Epithelial cell of esophagus (primary cell): ENCODE data around the gene IFIT3.
"Not testable (repeated sequence)": the region's sequence is repeated elsewhere in the genome, so short reads cannot be mapped to it uniquely, and the experiment has no call there.

Experiments used
- DNase-seq: peaks from one replicate; pipeline ENCODE4 v3.0.0; 2010; ENCODE audit warnings: low read depth
- H3K4me3 ChIP-seq: 2 replicates; pipeline ENCODE4 v1.5.1; 2011; ENCODE audit warnings: mild to moderate bottlenecking, low read length, control low read depth
- TF ChIP-seq, protein P1 (sequence below): IDR thresholded peaks from 2 replicates; pipeline ENCODE4 v1.5.1; 2011; ENCODE audit warnings: low read depth, mild to moderate bottlenecking, low read length, control low read depth, inconsistent platforms; ENCODE audit not compliant: insufficient read depth; ENCODE audit errors: missing control alignments

The IFIT3 gene

DNA sequence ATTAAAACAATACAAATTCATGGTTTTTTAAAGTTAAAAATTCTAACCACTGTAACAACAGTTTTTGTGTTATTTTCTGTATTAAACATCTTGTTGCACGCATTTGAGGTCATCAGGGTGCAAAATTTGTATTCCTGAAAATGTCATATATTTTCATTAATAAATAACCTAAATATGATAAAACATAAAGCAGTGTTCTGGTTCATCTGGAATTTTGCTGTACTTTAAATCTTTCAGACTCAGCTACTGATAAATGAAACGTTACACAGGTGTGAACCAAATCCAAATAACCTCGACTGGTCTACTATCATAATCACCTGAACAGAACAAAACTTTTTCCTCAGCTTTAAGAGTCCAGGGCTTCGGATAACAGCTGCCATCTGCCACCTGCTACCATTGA is 19.1 kb upstream of the IFIT3 start:
- no peak overlapping the region for H3K4me3 ChIP-seq
- DNase-seq = no peak
- TF ChIP-seq, protein P1, sequence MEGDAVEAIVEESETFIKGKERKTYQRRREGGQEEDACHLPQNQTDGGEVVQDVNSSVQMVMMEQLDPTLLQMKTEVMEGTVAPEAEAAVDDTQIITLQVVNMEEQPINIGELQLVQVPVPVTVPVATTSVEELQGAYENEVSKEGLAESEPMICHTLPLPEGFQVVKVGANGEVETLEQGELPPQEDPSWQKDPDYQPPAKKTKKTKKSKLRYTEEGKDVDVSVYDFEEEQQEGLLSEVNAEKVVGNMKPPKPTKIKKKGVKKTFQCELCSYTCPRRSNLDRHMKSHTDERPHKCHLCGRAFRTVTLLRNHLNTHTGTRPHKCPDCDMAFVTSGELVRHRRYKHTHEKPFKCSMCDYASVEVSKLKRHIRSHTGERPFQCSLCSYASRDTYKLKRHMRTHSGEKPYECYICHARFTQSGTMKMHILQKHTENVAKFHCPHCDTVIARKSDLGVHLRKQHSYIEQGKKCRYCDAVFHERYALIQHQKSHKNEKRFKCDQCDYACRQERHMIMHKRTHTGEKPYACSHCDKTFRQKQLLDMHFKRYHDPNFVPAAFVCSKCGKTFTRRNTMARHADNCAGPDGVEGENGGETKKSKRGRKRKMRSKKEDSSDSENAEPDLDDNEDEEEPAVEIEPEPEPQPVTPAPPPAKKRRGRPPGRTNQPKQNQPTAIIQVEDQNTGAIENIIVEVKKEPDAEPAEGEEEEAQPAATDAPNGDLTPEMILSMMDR = no peak

DNA sequence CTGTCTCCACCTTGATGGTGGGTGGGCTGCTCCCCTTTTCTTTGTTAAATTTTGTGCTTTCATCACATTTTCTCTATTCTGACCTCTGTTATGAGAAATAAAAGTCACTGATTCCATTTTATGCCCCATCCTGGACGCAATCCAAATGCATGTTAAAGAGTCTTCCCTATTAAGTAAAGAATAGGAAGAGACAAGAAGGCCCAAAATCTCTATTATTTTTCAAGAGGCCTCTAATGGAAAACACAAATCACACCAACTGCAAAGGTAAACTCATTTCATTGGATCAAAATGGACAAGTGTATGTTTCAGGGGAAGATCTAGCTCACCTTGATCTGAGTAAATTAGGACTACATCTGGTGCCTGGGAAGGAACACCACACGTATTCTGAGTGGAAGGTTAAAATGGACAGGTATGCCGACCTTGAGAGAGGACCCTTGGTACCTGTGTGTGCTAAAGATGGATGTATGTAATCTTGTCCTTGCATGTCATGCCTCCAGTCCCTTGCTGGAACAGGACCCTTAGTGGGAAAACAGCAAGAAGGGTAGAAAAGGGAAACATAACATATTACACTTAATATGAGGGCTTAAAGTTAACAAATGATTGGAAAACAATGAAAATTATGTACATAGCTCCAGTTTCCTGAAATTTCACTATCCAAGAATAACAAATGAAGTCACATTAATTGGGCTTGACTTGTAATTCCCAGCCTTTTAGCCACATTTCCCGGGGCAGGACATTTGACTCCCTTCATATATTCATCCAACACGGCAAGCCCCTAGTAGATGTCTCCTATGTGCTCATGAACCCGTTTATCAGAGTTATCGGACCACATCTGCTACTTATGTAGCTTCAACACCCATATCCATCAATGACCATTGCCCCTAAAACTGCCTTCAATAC is 18.4 kb upstream of the IFIT3 start:
- no peak for DNase-seq
- TF ChIP-seq, protein P1 = no peak
- no peak overlapping the region for H3K4me3 ChIP-seq

DNA sequence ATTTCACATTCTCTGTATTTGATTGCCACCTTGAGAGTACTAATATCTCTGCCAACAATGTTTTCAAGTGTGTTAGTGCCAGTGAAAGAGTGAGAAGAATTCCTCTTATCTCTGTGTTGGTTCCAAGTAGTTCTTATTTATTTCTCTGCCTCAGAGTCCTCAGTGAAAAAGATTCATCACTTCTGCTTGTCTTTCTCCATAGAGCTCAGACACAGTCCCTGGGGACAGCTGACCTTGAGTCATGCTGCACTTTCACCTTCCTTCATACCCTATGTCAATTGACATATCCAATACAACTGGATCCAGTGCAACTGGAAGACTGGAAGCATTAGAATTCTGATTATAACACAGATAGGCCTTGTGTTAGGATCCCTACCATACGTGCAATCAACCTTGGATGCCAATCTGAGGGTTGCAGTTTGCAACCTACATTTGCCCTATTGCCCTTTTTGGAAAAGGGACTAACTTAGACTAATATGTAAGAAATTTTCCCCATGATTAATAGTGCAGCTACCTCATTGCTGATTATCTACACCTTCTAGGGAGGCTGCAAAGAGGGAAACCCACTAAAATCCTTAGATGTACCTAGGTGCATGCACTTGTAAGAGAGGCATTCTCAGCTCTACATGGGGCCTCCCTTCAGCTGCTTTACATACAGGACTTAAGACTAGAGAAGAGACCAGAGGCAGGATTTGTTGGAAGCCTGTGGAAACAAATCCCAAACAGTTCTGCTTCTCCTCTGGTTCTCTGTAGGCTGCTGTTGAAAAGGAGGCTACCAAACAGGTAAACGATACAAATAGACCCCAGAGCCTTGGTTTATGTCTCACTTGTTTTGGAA is 17.5 kb upstream of the IFIT3 start:
- TF ChIP-seq, protein P1 = no peak
- DNase-seq = no peak
- no peak overlapping the region for H3K4me3 ChIP-seq

DNA sequence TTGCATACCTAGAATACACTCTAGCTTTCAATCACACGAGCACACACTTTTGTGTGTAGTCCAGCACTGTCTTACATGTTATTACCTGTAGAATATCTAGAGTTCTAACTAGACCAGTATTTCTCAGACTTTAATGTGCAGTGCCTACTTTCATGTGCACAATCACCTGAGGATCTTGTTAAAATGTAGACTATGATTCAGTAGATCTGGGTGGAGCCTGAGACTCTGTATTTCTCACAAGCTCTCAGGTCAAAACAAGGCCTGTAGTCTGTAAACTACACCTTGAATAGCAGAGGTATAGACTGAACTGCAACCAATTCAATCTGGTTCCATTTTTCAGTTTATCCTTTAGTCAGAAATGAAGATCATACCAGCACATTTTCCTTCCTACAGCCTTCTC is 14.8 kb upstream of the IFIT3 start:
- H3K4me3 ChIP-seq = no peak overlapping the region
- TF ChIP-seq, protein P1 = no peak
- peak; percentile 25 for DNase-seq

DNA sequence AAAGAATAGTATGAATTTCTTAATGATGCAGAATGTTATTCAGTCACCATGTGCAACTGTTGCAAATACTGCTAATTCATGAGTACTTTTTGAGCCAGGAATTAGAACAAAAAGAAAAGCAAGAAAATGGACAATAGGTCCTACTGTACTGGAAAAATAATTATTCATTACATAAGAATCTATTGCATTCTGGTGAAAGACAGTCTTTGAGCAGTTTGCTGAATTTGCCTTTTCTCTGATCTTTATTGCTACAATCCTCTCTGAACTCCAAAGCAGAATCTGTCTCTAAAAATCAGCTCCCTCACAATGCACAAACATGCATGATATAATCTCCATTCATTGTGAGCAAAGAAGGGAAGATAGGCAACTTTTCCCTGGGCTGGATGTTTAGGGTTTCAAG is 13.1 kb upstream of the IFIT3 start:
- no peak overlapping the region for H3K4me3 ChIP-seq
- DNase-seq = no peak
- TF ChIP-seq, protein P1 = no peak

DNA sequence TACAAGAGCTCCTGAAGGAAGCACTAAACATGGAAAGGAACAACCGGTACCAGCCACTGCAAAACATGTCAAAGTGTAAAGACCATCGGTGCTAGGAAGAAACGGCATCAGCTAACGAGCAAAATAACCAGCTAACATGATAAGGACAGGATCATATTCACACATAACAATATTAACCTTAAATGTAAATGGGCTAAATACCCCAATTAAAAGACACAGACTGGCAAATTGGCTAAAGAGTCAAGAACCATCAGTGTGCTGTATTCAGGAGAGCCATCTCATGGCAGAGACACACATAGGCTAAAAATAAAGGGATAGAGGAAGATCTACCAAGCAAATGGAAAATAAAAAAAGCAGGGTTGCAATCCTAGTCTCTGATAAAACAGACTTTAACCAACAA is 9.8 kb upstream of the IFIT3 start:
- DNase-seq, H3K4me3 ChIP-seq: not testable (repeated sequence)

DNA sequence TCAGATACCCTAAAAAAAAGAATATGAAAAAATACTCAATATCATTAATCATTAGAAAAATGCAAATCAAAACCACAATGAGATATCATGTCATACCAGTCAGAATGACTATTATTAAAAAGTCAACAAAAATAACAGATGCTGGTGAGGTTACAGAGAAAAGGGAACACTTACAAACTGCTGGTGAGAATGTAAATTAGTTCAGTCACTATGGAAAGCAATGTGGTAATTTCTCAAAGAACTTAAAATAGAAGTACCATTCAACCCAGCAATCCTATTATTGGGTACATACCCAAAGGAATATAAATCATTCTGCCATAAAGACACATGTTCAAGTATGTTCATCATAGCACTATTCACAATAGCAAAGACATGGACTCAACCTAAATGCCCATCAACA is 2.7 kb upstream of the IFIT3 start:
- H3K4me3 ChIP-seq, DNase-seq: not testable (repeated sequence)

DNA sequence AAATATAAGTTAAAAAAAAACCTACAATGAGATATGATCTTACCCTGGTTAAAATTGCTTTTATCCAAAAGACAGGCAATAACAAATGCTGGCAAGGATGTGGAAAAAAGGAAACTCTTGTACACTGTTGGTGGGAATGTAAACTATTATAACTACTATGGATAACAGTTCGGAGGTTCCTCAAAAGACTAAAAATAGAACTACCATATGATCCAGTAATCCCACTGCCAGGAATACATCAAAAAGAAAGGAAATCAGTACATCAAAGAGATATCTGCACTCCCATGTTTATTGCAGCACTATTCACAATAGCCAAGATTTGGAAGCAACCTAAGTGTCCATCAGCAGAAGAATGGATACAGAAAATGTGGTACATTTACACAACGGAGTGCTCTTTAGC is 1.9 kb upstream of the IFIT3 start:
- not testable (repeated sequence) for H3K4me3 ChIP-seq, DNase-seq
